WTC11 (cell line): ENCODE data around the gene VTI1A.

ENCODE experiments used
- ATF2 ChIP-seq: sonication (generic); formaldehyde crosslinking; IDR thresholded peaks from 2 replicates; pipeline ENCODE4 v1.8.1; 2022; ENCODE audit warnings: low read depth, missing genetic modification reagents, borderline replicate concordance
- CTCF ChIP-seq: fragments of 200-600 bp; IDR thresholded peaks from 2 replicates; pipeline ENCODE4 v1.8.0; 2022; ENCODE audit warnings: antibody characterized with exemption
- E2F1 ChIP-seq: sonication (generic); formaldehyde crosslinking; IDR thresholded peaks from 2 replicates; pipeline ENCODE4 v1.8.0; 2022; ENCODE audit warnings: mild to moderate bottlenecking, missing genetic modification reagents
- FOXJ3 ChIP-seq: sonication (generic); formaldehyde crosslinking; IDR thresholded peaks from 2 replicates; pipeline ENCODE4 v1.9.0; 2021; ENCODE audit warnings: missing genetic modification reagents, mild to moderate bottlenecking, borderline replicate concordance
- NR1H2 ChIP-seq: sonication (generic); formaldehyde crosslinking; IDR thresholded peaks from 2 replicates; pipeline ENCODE4 v1.9.0; 2021; ENCODE audit warnings: mild to moderate bottlenecking, moderate library complexity, missing genetic modification reagents
- PREB ChIP-seq: sonication (generic); formaldehyde crosslinking; IDR thresholded peaks from 2 replicates; pipeline ENCODE4 v1.8.1; 2022; ENCODE audit warnings: mild to moderate bottlenecking, missing genetic modification reagents, moderate library complexity, borderline replicate concordance
- RELA ChIP-seq: sonication (generic); formaldehyde crosslinking; IDR thresholded peaks from 2 replicates; pipeline ENCODE4 v1.8.1; 2022; ENCODE audit warnings: missing genetic modification reagents, mild to moderate bottlenecking, borderline replicate concordance
- SP1 ChIP-seq: sonication (generic); formaldehyde crosslinking; conservative IDR thresholded peaks from 2 replicates; pipeline ENCODE4 v1.8.1; 2022; ENCODE audit warnings: missing genetic modification reagents
- TCF7 ChIP-seq: sonication (generic); formaldehyde crosslinking; IDR thresholded peaks from 2 replicates; pipeline ENCODE4 v1.8.0; 2022; ENCODE audit warnings: mild to moderate bottlenecking, low read depth, missing genetic modification reagents, moderate library complexity
- ZBTB21 ChIP-seq: sonication (generic); formaldehyde crosslinking; IDR thresholded peaks from 2 replicates; pipeline ENCODE4 v1.8.1; 2023; ENCODE audit warnings: mild to moderate bottlenecking, missing genetic modification reagents, borderline replicate concordance
- ZNF396 ChIP-seq: fragments of 250-450 bp; sonication (Bioruptor Pico); IDR thresholded peaks from 2 replicates; pipeline ENCODE4 v1.8.0; 2021; ENCODE audit warnings: mild to moderate bottlenecking, moderate library complexity, borderline replicate concordance

GRCh38 chr10:112774210-112774609 is 327.2 kb downstream of the VTI1A start:
- TF ChIP-seq CTCF = no peak
- no peak for TF ChIP-seq ZNF396 (CRISPR knock-in tag)
- no peak for TF ChIP-seq SP1 (CRISPR knock-in tag)
- no peak for TF ChIP-seq PREB
- TF ChIP-seq FOXJ3 (CRISPR knock-in tag) = no peak
- TF ChIP-seq ZBTB21 = no peak
- TF ChIP-seq RELA (CRISPR knock-in tag) = no peak
- TF ChIP-seq NR1H2 = no peak
- no peak for TF ChIP-seq E2F1 (CRISPR knock-in tag)
- TF ChIP-seq TCF7 (CRISPR knock-in tag) = no peak
- TF ChIP-seq ATF2 = no peak
